GM19238 (cell line): ENCODE data around the gene CD4.

Source experiments
- DNase-seq: peaks from one replicate; pipeline ENCODE4 v3.0.0; 2011; ENCODE audit warnings: low spot score; ENCODE audit not compliant: insufficient read length

Gene CD4

DNA sequence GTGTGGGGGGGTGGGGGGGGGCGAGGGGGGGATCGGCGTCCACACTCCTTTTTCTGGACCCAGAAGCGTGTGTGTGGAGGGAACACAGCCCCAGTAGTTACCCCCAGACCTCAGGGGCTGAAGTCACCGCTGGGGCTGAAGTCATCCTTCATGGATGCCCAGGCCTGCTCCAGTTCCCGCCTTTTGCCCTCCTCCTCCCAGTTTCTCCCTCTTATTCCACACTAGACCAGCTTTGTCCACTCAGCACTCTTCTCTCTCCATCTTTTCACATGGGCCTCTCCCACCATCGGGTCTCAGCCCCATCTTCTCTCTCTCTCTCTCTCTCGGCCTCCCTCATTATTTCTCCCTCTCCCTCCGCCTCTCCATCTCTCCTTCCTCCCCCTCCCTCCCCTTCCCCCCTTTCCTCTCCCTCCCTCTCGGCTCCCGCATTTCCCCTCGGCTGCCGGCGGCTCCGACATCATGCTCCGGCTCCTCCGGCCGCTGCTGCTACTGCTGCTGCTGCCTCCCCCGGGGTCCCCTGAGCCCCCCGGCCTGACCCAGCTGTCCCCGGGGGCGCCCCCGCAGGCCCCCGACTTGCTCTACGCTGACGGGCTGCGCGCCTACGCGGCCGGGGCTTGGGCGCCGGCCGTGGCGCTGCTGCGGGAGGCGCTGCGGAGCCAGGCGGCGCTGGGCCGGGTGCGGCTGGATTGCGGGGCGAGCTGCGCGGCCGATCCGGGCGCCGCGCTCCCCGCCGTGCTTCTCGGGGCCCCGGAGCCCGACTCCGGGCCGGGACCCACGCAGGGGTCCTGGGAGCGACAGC lies 38.9 kb downstream of the CD4 start, which contains the start of gene P3H3:
P3H3 (plus strand) TSS at position 426 of the 799 bp plus-strand sequence; CDS start at position 460, 34 bp downstream.
- DNase-seq: no peak

DNA sequence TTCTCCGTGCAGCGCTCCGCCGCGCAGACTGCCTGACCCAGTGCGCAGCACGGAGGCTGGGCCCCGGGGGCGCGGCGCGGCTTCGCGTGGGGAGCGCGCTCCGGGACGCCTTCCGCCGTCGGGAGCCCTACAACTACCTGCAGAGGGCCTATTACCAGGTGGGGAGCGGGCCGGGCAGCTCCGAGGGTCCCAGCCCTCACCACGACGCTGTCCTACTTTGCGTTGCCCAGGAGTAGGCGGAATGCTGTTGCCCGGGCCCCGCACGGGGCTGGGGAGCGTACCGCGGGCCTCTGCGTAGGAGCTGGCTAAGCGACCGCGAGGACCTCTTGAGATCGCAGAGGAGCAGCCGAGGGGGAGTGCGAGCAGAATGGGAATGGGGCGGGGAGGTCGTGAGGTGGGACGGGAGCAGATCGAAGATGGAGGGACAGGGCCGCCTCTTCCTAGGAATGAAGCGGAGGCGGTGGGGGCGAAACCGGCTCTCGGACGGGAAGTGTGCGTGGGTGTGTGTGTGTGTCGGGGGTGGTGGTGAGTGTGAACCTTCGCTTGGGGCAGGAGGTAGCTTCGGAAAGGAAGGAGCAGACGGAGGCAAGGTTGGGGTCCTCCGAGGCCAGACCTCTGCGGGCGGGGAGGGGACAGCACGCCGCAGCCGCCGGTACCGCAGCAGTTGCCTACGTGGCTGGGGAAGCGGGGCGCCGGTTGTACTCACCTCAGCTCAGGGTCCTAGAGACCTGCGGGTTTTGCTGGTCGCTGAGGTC lies 39.6 kb downstream of the CD4 start:
- DNase-seq: no peak

DNA sequence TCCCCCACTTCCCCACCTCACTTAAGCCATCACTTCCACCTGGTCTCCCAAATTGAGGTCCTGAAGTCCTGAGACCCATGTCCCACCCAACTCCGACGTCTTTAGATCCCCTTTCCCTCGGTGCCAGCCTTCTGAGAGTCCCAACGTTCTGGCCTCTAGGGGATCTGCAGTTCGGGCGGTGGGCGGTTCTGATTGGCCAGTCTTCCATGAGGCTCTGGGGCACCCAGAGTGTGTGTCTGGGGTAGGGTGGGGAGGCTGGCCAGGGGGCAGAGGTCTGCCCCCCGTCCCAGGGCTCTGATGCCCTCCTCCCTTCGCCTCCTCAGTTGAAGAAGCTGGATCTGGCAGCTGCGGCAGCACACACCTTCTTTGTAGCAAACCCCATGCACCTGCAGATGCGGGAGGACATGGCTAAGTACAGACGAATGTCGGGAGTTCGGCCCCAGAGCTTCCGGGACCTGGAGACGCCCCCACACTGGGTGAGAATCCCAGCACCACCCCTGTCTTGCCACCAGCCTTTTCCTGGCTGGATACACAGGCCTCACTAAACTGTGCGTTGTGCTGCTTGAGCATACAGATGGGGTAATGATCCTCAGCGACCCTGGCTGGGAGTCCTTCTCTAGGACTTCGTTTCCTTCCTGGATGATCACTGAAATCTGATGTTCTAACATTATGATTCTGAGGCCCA lies 40.4 kb downstream of the CD4 start:
- no peak for DNase-seq

DNA sequence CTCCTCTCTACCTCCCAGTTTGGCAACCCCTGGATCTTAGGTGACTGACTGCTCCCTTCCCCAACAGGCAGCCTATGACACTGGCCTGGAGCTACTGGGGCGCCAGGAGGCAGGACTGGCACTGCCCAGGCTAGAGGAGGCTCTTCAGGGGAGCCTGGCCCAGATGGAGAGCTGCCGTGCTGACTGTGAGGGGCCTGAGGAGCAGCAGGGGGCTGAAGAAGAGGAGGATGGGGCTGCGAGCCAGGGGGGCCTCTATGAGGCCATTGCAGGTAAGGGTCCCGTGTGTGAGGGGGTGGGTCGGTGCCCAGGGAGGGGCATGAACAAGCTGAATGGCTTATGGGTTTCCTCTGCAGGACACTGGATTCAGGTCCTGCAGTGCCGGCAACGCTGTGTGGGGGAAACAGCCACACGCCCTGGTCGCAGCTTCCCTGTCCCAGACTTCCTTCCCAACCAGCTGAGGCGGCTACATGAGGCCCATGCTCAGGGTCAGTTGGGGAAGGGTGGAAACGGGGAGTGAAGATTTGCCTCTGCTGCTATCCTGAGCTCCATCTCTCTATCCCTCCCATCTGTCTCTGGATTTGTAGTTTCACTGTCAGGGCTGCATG lies 41.1 kb downstream of the CD4 start:
- DNase-seq: no peak

DNA sequence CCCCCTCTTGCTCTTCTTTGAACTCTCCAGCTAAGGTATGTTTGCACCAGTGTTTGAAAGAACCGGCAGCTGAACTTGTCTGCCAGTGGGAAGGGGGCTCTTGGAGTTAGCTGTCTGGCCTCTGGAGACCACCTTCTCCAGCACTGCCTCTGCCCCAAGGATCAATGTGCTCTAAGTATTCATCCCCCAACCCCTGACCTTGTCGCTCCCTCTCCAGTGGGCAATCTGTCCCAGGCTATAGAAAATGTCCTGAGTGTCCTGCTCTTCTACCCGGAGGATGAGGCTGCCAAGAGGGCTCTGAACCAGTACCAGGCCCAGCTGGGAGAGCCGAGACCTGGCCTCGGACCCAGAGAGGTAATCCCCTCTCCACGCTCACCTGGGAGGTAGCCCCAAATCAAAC lies 41.7 kb downstream of the CD4 start:
- DNase-seq: no peak

DNA sequence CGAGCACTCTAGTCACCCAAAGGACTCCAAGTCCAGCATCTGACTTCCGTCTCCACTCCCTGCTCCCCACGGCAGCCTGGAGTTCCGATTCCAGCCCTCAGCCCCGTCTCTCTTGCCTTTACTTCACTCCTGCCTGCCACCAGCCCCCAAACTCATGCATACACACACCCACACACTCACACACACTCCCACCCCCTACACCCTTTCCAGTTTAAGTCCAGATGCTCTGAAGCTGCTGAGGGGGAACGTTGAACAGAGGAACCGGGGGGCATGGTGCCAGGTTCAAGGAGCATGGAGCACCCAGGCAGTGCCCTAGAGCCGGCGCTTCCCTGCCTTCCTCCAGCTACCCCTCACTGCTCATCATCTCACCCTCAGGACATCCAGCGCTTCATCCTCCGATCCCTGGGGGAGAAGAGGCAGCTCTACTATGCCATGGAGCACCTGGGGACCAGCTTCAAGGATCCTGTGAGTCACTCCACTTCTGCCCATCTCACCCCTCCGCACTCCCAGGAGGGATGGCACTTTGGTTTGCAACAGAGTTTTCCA lies 42.2 kb downstream of the CD4 start:
- no peak for DNase-seq

DNA sequence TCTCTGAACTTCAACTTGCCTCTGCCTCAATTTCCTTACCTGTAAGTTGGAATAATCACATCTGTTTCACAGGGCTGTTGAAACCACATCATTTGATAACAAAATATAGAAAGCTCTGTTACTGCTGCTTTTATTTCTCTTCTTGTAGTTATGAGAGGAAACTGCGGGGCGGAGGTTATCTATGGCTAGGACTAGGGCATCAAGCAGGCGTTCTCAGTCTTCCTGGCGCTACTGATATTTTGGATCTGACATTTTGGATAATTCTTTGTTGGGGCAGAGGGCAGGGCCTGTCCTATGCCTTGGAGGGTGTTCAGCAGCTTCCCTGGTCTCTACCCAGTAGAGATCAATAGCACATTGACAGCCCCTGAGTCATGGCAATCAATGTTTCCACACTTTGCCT lies 42.8 kb downstream of the CD4 start:
- no peak for DNase-seq

DNA sequence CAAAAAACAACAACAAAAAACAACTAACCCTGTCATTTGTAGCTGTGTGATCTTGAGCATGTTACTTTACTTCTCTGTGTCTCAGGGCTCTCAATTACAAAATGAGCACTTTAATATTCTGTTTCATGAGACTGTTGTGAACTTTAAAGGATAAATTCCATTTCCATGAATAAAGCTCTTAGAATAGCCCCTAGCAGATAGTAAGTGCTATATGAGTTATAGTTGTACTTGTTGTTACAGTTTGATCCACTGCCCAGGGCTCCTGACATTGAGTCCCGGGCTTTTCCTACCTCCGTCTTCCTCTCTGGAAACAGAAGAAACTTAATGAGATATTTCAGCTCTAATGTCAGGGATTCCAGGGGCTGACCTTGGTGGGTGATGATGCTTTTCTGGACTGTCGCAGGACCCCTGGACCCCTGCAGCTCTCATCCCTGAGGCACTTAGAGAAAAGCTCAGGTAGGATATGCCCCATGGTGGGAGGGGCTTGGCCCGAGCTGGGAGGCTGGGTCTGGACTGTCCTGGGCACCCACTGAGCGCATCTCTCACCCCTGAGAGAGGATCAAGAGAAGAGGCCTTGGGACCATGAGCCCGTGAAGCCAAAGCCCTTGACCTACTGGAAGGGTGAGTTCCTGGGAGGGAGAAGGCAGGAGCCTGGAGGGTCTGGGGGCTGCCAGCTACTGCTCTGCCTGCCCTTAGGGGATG lies 44.0 kb downstream of the CD4 start:
- DNase-seq: no peak

DNA sequence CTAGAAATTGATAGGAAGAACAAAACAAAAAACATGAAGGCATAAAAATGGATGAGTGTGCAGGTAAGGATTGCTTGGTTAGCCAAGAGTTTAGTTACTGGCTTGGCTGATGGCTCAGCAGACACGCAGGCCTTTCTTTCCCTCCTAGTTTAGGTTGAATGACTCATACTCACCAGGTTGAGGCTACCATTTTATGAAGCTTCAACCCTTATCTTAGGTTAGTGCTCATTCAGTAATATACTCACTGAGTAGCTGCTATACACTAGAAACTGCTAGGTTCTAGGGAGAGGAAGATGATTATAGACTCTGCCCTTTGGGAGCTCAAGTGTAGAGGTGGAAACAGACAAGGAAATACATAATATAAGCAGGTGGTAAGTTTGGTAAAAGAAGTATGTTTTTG lies 44.9 kb downstream of the CD4 start:
- no peak for DNase-seq

DNA sequence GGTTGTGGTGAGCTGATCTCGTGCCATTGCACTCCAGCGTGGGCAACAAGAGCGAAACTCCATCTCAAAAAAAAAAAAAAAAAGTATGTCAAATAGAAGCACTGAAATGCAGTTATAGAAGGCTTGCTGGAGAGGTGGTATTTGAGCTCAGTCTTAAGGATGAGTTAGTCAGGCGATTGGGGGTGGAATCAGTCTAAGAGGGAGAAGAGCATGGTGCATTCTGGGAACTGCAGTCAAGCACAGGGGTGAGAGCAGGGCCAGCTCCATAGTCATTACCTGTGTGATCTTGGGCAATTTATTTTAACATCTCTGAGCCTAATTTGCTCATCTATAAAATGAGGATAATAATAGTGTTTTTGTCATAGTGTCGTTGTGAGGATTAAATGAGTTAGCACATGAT lies 45.5 kb downstream of the CD4 start:
- DNase-seq: no peak

DNA sequence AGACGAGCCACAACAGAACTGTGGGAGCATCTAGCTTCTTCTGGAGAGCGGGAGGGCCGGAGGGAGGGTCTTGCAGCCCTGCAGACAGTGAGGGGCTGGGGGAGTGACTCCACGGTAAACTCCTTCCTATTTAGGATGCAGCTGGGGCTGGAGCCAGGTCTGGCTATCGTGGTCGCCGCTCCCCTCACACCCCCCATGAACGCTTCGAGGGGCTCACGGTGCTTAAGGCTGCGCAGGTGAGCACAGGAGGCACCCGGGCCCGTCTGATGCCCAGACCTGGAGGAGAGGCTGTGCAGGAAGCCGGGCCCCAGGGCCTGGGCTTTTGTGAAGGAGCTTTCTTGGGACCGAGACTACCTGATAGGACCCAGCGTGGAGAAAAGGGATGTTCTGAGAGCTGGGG lies 47.5 kb downstream of the CD4 start:
- DNase-seq: no peak

DNA sequence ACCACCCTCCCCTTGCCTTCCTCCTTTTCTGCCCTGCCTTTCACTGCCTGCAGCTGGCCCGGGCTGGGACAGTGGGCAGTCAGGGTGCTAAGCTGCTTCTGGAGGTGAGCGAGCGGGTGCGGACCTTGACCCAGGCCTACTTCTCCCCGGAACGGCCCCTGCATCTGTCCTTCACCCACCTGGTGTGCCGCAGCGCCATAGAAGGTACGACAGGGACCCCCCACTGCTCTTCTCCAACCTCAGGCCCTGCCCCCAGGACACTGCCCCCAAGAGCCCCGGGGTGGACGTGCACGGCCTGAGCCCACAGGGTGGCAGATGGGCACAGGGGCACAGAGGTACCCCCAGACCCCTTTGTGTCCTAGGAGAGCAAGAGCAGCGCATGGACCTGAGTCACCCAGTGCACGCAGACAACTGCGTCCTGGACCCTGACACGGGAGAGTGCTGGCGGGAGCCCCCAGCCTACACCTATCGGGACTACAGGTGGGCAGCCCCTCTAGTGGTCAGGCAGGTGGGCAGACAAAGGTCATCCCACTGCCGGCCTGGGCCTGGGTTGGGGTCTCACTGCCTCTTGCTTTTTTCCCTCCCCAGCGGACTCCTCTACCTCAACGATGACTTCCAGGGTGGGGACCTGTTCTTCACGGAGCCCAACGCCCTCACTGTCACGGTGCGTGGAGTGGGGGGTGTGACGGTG lies 48.2 kb downstream of the CD4 start:
- no peak for DNase-seq

DNA sequence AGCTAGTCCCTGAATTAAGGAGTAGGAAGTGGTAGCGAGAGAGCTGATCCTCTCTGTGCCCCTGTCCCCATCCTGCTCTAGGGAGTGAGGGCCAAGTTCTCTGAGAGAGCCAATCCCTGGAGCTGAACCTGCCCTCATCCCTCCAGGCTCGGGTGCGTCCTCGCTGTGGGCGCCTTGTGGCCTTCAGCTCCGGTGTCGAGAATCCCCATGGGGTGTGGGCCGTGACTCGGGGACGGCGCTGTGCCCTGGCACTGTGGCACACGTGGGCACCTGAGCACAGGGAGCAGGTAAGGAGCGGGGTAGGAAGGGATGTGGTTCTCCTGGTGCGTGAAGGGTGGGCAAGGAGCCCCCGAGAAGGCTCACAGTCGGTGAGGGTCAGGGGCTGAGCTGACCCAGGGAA lies 49.5 kb downstream of the CD4 start:
- no peak for DNase-seq

DNA sequence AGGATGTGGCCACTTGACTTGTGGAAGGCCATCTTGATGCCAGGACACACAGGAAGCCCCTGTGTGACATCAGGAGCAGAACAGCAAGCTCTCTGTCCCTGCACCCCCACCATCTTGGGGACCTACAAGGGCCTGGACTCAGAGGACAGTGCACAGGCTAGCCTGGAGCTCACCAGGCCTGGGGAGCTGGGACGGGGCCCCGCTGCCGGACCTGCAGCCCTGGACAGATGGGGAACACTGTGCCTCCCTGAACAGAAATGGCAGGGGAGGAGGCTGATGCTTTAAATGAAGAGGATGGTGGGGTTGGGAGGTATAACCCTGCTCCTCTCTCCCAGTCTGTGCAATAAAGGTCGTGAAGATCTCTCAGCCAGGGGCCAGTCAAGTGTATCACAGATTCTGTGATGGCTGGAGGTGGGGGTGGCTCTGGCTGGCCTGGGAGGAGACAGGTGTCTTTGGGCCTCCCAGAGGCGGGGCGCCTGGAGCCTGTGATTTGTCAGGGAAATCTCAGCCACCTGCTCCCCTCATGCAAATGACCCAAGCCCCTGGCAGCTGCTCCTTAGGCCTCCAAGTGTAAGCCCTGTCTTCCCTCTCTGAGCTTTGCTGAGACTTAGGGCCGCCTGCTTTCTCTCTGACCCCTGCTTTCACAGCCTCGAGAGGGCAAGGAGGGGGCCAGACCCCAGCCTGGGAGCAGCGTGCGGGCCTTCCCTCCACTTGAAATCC lies 50.3 kb downstream of the CD4 start:
- peak; percentile 73 for DNase-seq

DNA sequence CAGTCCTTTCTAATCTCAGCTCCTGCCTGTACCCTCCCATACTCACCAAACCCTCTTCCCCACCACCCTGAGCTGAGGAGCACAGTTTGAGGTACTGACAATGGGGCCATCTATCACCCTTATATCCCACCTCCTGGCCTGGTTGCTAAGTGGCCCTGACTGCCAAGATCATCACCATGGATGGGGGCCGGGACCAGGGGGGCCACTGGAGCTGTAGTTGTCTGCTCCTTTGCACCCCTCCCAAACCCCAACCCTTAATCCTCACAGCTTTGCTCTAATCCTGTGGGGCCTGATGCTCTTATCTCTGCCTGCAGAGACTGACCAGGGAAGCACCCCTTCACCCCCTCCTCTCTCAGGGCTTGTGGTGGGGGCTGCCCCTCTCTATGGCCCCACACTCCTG lies 51.0 kb downstream of the CD4 start:
- no peak for DNase-seq

DNA sequence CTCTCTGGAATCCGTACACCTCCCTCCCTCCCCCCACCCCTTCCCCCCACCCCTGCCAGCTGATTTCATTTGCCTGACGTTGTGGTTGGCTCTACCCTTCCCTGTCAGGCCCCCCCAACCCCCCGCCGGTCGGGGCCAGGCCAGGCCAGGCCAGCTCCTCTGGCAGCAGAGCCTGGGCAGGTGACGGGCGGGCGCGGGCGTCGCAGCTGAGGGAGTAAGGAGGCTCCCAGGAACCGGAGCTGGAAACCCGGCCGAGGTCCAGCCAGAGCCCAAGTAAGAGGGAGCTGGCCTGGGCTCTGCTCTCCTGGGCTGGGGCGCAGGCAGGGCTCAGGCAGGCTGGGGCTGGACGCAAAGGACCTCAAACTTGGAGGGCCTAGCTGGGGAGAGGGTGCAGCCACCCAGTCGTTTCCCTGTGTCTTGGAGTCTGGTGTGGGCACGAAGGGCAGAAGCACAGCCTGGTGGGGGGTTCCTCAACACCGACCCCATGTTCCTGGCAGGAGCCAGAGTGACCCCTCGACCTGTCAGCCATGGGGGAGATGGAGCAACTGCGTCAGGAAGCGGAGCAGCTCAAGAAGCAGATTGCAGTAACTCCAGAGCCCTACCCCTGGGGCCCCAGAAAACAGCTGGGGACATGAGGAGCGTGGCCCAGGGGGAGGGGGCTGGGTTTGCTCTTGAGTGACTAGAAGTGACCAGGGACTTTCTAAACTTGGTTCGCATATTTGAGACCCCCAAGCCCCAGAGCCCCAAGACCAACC lies 51.6 kb downstream of the CD4 start, which contains the start of gene GNB3:
GNB3 (plus strand) TSS at position 165 of the 755 bp plus-strand sequence; CDS start at position 528, 363 bp downstream.
- no peak for DNase-seq

DNA sequence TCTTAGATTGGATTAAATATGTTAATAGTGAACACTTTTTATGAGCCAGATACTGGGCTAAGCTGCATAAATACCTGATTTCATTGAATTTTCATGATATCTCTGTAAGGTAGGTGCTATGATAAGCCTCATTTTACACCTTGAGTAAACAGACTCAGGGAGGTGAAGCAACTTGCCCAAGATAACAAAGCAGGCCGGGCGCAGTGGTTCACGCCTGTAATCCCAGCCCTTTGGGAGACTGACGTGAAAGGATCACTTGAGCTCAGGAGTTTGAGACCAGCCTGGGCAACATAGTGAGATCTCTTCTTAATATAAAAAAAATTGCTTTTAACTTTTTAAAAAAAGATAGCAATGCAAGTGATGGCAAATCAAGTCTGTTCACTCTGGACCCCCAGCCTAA lies 52.7 kb downstream of the CD4 start:
- DNase-seq: no peak

DNA sequence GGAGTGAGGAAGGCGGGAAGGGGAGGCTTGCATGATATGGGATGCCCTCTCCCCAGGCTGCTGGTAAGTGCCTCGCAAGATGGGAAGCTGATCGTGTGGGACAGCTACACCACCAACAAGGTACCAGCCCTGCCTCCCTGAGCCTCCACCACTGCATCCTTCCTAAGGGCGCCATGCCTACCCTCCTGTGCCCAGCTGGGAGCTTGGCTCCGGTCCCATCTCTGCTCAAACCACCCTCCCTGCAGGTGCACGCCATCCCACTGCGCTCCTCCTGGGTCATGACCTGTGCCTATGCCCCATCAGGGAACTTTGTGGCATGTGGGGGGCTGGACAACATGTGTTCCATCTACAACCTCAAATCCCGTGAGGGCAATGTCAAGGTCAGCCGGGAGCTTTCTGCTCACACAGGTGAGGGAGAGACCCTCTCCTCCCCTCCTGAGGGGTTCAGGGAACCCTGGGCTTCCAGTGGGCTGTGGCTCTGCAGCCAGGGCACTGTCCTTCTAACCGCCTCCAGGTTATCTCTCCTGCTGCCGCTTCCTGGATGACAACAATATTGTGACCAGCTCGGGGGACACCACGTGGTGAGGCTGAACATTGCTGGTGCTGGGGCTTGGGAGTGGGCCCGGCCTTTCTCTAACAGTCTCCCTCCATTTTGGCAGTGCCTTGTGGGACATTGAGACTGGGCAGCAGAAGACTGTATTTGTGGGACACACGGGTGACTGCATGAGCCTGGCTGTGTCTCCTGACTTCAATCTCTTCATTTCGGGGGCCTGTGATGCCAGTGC lies 54.0 kb downstream of the CD4 start:
- DNase-seq: no peak
